Heart left ventricle (tissue), 13 donors: Measurements from ENCODE around the gene ODC1.

Source experiments
- POLR2A ChIP-seq, 2 donors: fragments of 450-650 bp; IDR thresholded peaks; one replicate each; pipeline ENCODE4 v1.6.1; 2017; ENCODE audit warnings: antibody characterized with exemption in 2 of 2, mild to moderate bottlenecking in 2 of 2, moderate library complexity in 2 of 2
- TF ChIP-seq, protein P1 (sequence below), 12 donors: fragments of 200-600 bp; sonication (generic) in 4 of 12; IDR thresholded peaks; one replicate each; pipeline versions ENCODE4 v1.5.0 to v1.8.0; 2018 to 2022; ENCODE audit warnings: antibody characterized with exemption in 12 of 12, mild to moderate bottlenecking in 5 of 12
- donor health status: ischemic (EF 13 %, LVEDD 7.1; RV severe dilation, severe dysfunction).
- donor health status: DM: no; HTN: yes; CAD: no.
- donor health status: DM: no; HTN: no; CAD: no.
- donor health status: ischemic (EF 25% LVEDD 6.9; RV normal size, moderate dysfunction).
- donor health status: ischemic (EF 25% LVEDD 5.7; RV mildly dilated, moderate dysfunction).
- donor health status: ischemic (EF 35%, LVEDD 5.7; RV mildly dilated, moderate dysfunction).
- donor health status: nonischemic (EF 11% LVEDD 7.7; RV severe dilation, severe dysfunction).
- donor health status: DM: yes; HTN: yes; CAD: no.
- donor health status: PGD.
- donor health status: ischemic (EF 29% LVEDD 5.4; RV normal size, mild dysfunction).
- donor health status: nonischemic (EF 23%, LVEDD 6.1; RV moderate dilation, normal function).

DNA sequence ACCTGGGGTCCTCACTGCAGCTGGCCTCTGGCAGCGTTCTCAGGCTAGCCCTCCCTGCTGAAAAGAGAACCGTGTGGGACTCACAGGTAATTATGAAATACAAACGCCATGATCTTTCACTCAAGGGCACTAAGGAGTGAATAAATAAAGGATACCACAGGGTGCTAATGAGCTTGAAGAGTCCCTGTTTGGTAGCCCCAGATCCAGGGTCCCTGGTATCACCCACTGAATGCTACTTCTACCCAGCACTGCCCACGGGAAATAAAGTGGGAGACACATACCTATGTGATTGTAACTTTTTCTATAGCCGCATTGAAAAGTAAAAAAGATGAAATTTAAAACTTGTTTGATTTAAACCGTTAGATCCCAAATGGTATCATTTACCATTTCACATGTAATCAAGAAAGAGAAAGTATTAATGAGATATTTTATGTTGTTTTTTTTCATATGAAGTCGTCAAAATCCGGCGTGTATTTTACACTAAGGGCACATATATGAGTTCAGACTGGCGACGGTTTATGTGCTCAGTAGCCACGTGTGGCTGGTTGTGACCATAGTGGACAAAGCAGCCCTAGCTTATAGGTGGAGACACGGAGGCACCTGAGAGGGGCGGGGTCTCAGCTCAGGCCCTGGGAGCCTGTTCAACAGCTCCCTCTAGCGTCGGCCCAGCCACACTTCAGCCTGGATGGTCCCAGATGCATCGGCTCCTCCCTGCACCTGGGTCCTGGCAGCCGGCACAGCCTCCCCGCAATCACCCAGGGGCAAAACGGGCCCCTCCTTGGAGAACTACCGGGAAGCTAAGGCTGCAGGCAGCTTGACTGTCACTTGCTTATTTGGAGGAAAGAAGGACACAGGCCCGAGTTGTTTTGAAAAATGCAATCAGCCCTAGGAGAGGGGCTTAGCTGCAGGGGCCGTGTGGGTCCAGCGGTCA lies 39.2 kb downstream of the ODC1 start:
- TF ChIP-seq, protein P1, sequence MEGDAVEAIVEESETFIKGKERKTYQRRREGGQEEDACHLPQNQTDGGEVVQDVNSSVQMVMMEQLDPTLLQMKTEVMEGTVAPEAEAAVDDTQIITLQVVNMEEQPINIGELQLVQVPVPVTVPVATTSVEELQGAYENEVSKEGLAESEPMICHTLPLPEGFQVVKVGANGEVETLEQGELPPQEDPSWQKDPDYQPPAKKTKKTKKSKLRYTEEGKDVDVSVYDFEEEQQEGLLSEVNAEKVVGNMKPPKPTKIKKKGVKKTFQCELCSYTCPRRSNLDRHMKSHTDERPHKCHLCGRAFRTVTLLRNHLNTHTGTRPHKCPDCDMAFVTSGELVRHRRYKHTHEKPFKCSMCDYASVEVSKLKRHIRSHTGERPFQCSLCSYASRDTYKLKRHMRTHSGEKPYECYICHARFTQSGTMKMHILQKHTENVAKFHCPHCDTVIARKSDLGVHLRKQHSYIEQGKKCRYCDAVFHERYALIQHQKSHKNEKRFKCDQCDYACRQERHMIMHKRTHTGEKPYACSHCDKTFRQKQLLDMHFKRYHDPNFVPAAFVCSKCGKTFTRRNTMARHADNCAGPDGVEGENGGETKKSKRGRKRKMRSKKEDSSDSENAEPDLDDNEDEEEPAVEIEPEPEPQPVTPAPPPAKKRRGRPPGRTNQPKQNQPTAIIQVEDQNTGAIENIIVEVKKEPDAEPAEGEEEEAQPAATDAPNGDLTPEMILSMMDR (IDR thresholded peaks at IDR 0.05), result peak; percentile 89 to 98 (median 95)
- TF ChIP-seq POLR2A (IDR thresholded peaks at IDR 0.05), result no peak
